Heart right ventricle (tissue), 16 donors: ENCODE measurements around the gene KRT76. TPM values are rescaled to one million over a fixed set of nuclear protein-coding genes. Genes with fewer than 3 reads are reported as not detected.

Experiments
- ATAC-seq, 8 donors: fragments of 200-7000 bp; cut with Tn5 transposase; one replicate each; pipeline ENCODE4 v1.9.1; 2020; ENCODE audit warnings: mild to moderate bottlenecking in 8 of 8, moderate library complexity in 8 of 8, moderate number of reproducible peaks in 1 of 8
- DNase-seq, 2 donors: peaks; one replicate each; pipeline ENCODE4 v3.0.0-alpha.2; 2020
- H3K27ac ChIP-seq, 10 donors: fragments of 200-600 bp; sonication (generic) in 2 of 10; one replicate each; pipeline versions ENCODE4 v1.5.0 to v1.8.0; 2020 to 2022; ENCODE audit warnings: mild to moderate bottlenecking in 3 of 10
- H3K27me3 ChIP-seq, 7 donors: fragments of 200-600 bp; one replicate each; pipeline ENCODE4 v1.8.0; 2021 to 2022; ENCODE audit warnings: mild to moderate bottlenecking in 2 of 7
- H3K36me3 ChIP-seq, 9 donors: fragments of 200-600 bp; sonication (generic) in 1 of 9; one replicate each; pipeline versions ENCODE4 v1.5.0 to v1.8.0; 2020 to 2022; ENCODE audit warnings: mild to moderate bottlenecking in 2 of 9
- H3K4me1 ChIP-seq, 9 donors: fragments of 200-600 bp; sonication (generic) in 1 of 9; one replicate each; pipeline versions ENCODE4 v1.5.0 to v1.8.0; 2020 to 2022; ENCODE audit warnings: mild to moderate bottlenecking in 4 of 9
- H3K4me3 ChIP-seq, 10 donors: fragments of 200-600 bp; sonication (generic) in 2 of 10; one replicate each; pipeline versions ENCODE4 v1.5.0 to v1.8.0; 2020 to 2022; ENCODE audit warnings: mild to moderate bottlenecking in 7 of 10, moderate library complexity in 2 of 10
- H3K9me3 ChIP-seq, 11 donors: fragments of 200-600 bp in 10 of 11; sonication (generic) in 2 of 11; one replicate each; pipeline versions ENCODE4 v1.5.0 to v1.8.0; 2013 to 2022; ENCODE audit warnings: mild to moderate bottlenecking in 2 of 11, control low read depth in 1 of 11, moderate library complexity in 1 of 11
- WGBS, 2 donors: extraction: QIAGEN DNeasy Blood & Tissue Kit; methylation state at CpG; one replicate each; pipeline ENCODE4 v1.1.7; 2013; ENCODE audit warnings: inconsistent platforms in 1 of 2; 5-methylcytosine and 5-hydroxymethylcytosine counted together
- intact Hi-C, 10 donors: fragments of 100-400 bp; cut with DNase I; formaldehyde crosslinking; loops; one replicate each; pipeline versions ENCODE4 v1.11.1 to v1.14.2; 2022
- polyA plus RNA-seq, 2 donors: library from polyadenylated mRNA; stranded (reverse); fragments of 200-250 nt; gene quantifications; one replicate each; pipeline ENCODE4 v1.2.3, GENCODE V29; 2013
- total RNA-seq, 10 donors: library from RNA; stranded (reverse); fragmentation: NEBNext Ultra II Directional in 3 of 10; extraction: Animal tissue kit (Norgen Biotek cat#: 25700) in 3 of 10; gene quantifications; one replicate each; pipeline versions ENCODE4 v1.2.1 to v1.2.4, GENCODE V29; 2021 to 2023
- TF ChIP-seq, protein P1 (sequence below), 9 donors: fragments of 200-600 bp; sonication (generic) in 2 of 9; IDR thresholded peaks; one replicate each; pipeline versions ENCODE4 v1.5.0 to v1.8.0; 2021 to 2022; ENCODE audit warnings: antibody characterized with exemption in 9 of 9, mild to moderate bottlenecking in 5 of 9, moderate library complexity in 1 of 9
- donor health status: Arrhythmogenic right ventricular cardiomyopathy.
- donor health status: ischemic (EF 13 %, LVEDD 7.1; RV severe dilation, severe dysfunction).
- donor health status: healthy with polysubstance abuse.
- donor health status: DM: no; HTN: yes; CAD: no.
- donor health status: DM: no; HTN: no; CAD: no.
- donor health status: ischemic (EF 25% LVEDD 6.9; RV normal size, moderate dysfunction).
- donor health status: ischemic (EF 25% LVEDD 5.7; RV mildly dilated, moderate dysfunction).
- donor health status: healthy.
- donor health status: DM: yes; HTN: yes; CAD: no.
- donor health status: Ischemic cardiomyopathy.
- donor health status: ischemic (EF 35%, LVEDD 5.7; RV mildly dilated, moderate dysfunction).
- donor health status: nonischemic (EF 11% LVEDD 7.7; RV severe dilation, severe dysfunction).
- donor health status: DM: yes; HTN: yes; CAD: no.
- donor health status: PGD.
- donor health status: ischemic (EF 29% LVEDD 5.4; RV normal size, mild dysfunction).
- donor health status: nonischemic (EF 23%, LVEDD 6.1; RV moderate dilation, normal function).

Gene KRT76
- total and polyA plus RNA-seq, 12 donors, result not detected

DNA sequence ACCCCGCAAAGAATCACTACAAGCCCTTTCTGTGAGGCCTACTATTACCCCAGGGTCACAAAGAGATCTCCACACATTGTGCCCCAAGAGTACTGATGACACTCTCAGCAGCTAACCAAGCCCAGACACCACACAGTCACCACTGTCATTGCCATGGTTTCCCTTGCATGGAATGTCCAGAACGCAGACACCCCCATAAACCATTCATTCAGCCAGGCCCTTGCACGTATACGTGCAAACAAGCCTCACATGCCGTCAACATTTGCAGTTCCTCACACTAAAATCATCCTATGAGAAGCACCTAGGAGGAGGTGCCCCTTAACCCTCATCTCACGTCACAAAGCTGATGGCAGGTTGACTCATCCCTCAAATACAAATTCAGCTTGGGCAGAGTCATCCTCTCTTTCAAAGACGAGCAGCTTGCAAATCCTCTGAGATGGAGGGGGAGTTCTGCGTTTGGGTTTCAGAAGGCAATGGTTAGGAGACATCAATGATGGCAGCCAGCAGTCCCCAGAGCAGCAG lies 56.7 kb downstream of the KRT76 start:
- WGBS, 2 donors, result 80 to 91% methylated on average over 8 of the region's 8 CpGs
- ATAC-seq (no peak), DNase-seq (no peak)
- TF ChIP-seq, protein P1, sequence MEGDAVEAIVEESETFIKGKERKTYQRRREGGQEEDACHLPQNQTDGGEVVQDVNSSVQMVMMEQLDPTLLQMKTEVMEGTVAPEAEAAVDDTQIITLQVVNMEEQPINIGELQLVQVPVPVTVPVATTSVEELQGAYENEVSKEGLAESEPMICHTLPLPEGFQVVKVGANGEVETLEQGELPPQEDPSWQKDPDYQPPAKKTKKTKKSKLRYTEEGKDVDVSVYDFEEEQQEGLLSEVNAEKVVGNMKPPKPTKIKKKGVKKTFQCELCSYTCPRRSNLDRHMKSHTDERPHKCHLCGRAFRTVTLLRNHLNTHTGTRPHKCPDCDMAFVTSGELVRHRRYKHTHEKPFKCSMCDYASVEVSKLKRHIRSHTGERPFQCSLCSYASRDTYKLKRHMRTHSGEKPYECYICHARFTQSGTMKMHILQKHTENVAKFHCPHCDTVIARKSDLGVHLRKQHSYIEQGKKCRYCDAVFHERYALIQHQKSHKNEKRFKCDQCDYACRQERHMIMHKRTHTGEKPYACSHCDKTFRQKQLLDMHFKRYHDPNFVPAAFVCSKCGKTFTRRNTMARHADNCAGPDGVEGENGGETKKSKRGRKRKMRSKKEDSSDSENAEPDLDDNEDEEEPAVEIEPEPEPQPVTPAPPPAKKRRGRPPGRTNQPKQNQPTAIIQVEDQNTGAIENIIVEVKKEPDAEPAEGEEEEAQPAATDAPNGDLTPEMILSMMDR (IDR thresholded peaks at IDR 0.05), result no peak
- H3K27me3 ChIP-seq, result peaks cover 7 to 34% (median 13%) of the 10 kb centered on the region in 7 donors
- no peaks in the 10 kb centered on the region for H3K9me3 ChIP-seq
- no peaks in the 10 kb centered on the region for H3K4me1 ChIP-seq
- no peaks in the 10 kb centered on the region for H3K36me3 ChIP-seq
- intact Hi-C loops, result no loop called here
- H3K4me3 ChIP-seq, result no peak overlapping the region
- H3K27ac ChIP-seq, result no peak overlapping the region

Other genes with a start within 250 kb of the KRT76 start
- not detected for gene KRT71, start 224.2 kb downstream of the KRT76 start, total RNA-seq
- not detected for gene KRT71, start 224.2 kb downstream of the KRT76 start, polyA plus RNA-seq
- gene KRT74, start 203.5 kb downstream of the KRT76 start, total RNA-seq, result under 1 TPM in 1 of 10 donors, not detected in 9; 0.62 TPM
- not detected for gene KRT74, start 203.5 kb downstream of the KRT76 start, polyA plus RNA-seq
- gene KRT72, start 175.9 kb downstream of the KRT76 start, total RNA-seq, result under 1 TPM in 1 of 10 donors, not detected in 9; 0.15 TPM
- not detected for gene KRT72, start 175.9 kb downstream of the KRT76 start, polyA plus RNA-seq
- gene KRT73, start 158.8 kb downstream of the KRT76 start, total RNA-seq, result not detected
- not detected for gene KRT73, start 158.8 kb downstream of the KRT76 start, polyA plus RNA-seq
- not detected for gene KRT2, start 125.1 kb downstream of the KRT76 start, total RNA-seq
- not detected for gene KRT2, start 125.1 kb downstream of the KRT76 start, polyA plus RNA-seq
- gene KRT1, start 96.9 kb downstream of the KRT76 start, total RNA-seq, result not detected
- not detected for gene KRT1, start 96.9 kb downstream of the KRT76 start, polyA plus RNA-seq
- under 1 TPM in 1 of 10 donors, not detected in 9; 0.08 TPM for gene KRT77, start 73.8 kb downstream of the KRT76 start, total RNA-seq
- not detected for gene KRT77, start 73.8 kb downstream of the KRT76 start, polyA plus RNA-seq
- gene KRT3, start 18.8 kb upstream of the KRT76 start, total RNA-seq, result not detected
- not detected for gene KRT3, start 18.8 kb upstream of the KRT76 start, polyA plus RNA-seq
- not detected for gene KRT4, start 36.8 kb upstream of the KRT76 start, total RNA-seq
- gene KRT4, start 36.8 kb upstream of the KRT76 start, polyA plus RNA-seq, result 1 to 10 TPM in 1 of 2 donors, not detected in 1; 2.5 TPM
- gene KRT79, start 57.0 kb upstream of the KRT76 start, total RNA-seq, result not detected
- under 1 TPM in 1 of 2 donors, not detected in 1; 0.30 TPM for gene KRT79, start 57.0 kb upstream of the KRT76 start, polyA plus RNA-seq
- not detected for gene KRT78, start 71.6 kb upstream of the KRT76 start, total RNA-seq
- gene KRT78, start 71.6 kb upstream of the KRT76 start, polyA plus RNA-seq, result under 1 TPM in 1 of 2 donors, not detected in 1; 0.07 TPM
- 100 to 1,000 TPM in 6 of 10 donors, 10 to 100 TPM in 4; 52.1 to 150 (median 109) TPM for gene KRT8, start 127.7 kb upstream of the KRT76 start, total RNA-seq
- 100 to 1,000 TPM; 153 to 161 TPM for gene KRT8, start 127.7 kb upstream of the KRT76 start, polyA plus RNA-seq
- 10 to 100 TPM in 1 of 10 donors, 1 to 10 TPM in 9; 2.8 to 20.9 (median 6.4) TPM for gene KRT18, start 171.8 kb upstream of the KRT76 start, total RNA-seq
- 10 to 100 TPM in 1 of 2 donors, 1 to 10 TPM in 1; 7.8 to 13.1 TPM for gene KRT18, start 171.8 kb upstream of the KRT76 start, polyA plus RNA-seq
- 100 to 1,000 TPM; 364 to 477 (median 431) TPM for gene EIF4B, start 229.1 kb upstream of the KRT76 start, total RNA-seq
- gene EIF4B, start 229.1 kb upstream of the KRT76 start, polyA plus RNA-seq, result 10 to 100 TPM; 53.2 to 63.5 TPM